GM13976 (cell line): ENCODE measurements around the gene PRR33.

Source experiments
- DNase-seq: peaks from one replicate; pipeline ENCODE4 v3.0.0; 2012; ENCODE audit warnings: low spot score
- CTCF ChIP-seq: IDR thresholded peaks from 2 replicates; pipeline ENCODE4 v1.5.1; 2012; ENCODE audit warnings: borderline replicate concordance, mild to moderate bottlenecking; ENCODE audit not compliant: insufficient read depth; ENCODE audit errors: extremely low read depth, missing control alignments, control extremely low read depth
- in situ Hi-C: fragments of 300-500 bp; cut with MboI; formaldehyde crosslinking; loops from one replicate; pipeline ENCODE4 v1.12.0; 2022; ENCODE audit warnings: low sequenced_read_pairs, mixed read lengths, inconsistent platforms; ENCODE audit not compliant: unreplicated experiment

PRR33 gene

GRCh38 chr11:1932105-1932480 is 40.4 kb upstream of the PRR33 start:
- TF ChIP-seq CTCF: no peak
- in situ Hi-C loops: no loop called here
- no peak for DNase-seq

- in situ Hi-C loops: no loop called here
These were observed 39.8 kb upstream of the PRR33 start for GRCh38 chr11:1931341-1932104.

GRCh38 chr11:1930462-1930830 is 38.8 kb upstream of the PRR33 start:
- DNase-seq: no peak
- in situ Hi-C loops: no loop called here
- TF ChIP-seq CTCF: no peak

More at GRCh38 chr11:1931341-1932104, 39.8 kb upstream of the PRR33 start:
- DNase-seq: no peak
- no peak for TF ChIP-seq CTCF

- DNase-seq: no peak
- TF ChIP-seq CTCF: no peak
- in situ Hi-C loops: no loop called here
These were observed 38.1 kb upstream of the PRR33 start for GRCh38 chr11:1929621-1930461.

GRCh38 chr11:1928891-1929541 is 37.3 kb upstream of the PRR33 start:
- DNase-seq: no peak
- in situ Hi-C loops: no loop called here
- no peak for TF ChIP-seq CTCF

- no peak for DNase-seq
- in situ Hi-C loops: no loop called here
- TF ChIP-seq CTCF: no peak
These were observed 36.8 kb upstream of the PRR33 start for GRCh38 chr11:1928470-1928890.
